ENCODE data around the gene HOXD10.

DNA sequence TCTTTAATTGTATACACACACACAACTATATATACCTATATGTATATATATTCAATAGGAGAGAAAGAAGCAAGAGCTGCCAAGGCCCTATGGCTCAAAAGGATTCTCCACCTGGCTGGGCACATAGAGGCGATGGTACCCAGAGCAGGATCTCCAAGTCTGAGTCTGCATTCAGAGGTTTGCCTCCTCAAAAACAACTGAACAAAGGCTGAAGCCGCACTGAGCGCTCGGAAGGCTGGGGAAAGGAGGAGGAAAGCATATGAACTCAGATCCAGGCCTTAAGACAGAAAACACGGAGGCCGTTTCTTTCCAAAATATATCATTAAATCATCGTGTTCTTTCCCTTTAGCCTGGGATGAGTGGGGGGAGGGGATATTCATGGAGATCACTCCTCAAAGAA is 13.4 kb upstream of the HOXD10 start:
- TF ChIP-seq POLR2A (IDR thresholded peaks at IDR 0.05; ENCODE audit: low read depth, low read length) (no peak), POLR2AphosphoS5 (IDR thresholded peaks at IDR 0.05; ENCODE audit: low read depth, low read length) (no peak)

Data from GM12892 (cell line).